Caco-2 (cell line): ENCODE measurements around the gene SCRN1. TPM values are rescaled to one million over a fixed set of nuclear protein-coding genes. Genes with fewer than 3 reads are reported as not detected.

ENCODE experiments used
- BruUV-seq: library from RNA; stranded (reverse); fragments of 400-500 nt; replicated peaks from 2 replicates; lab custom pipeline; 2021; lab: Mats Ljungman, UMichigan
- CTCF ChIA-PET: fragments of 300-600 bp; sonication (Branson Sonifier 250); formaldehyde crosslinking; loops from one replicate; lab custom pipeline; 2022; ENCODE audit warnings: antibody characterized with exemption; lab: Charles Lee
- POLR2A ChIA-PET: fragments of 300-600 bp; sonication (Branson Sonifier 250); formaldehyde crosslinking; loops from one replicate; lab custom pipeline; 2022; ENCODE audit warnings: antibody characterized with exemption; lab: Charles Lee
- DNase-seq, 2 experiments: peaks; one replicate each; pipeline versions ENCODE4 v3.0.0 to v3.0.0-alpha.2; 2020 to 2022
- H3K27me3 ChIP-seq: replicated peaks from 2 replicates; pipeline ENCODE4 v1.6.0; 2011; ENCODE audit warnings: low read length; ENCODE audit not compliant: control insufficient read depth, insufficient read depth
- H3K36me3 ChIP-seq: 2 replicates; pipeline ENCODE4 v1.5.1; 2011; ENCODE audit warnings: low read length; ENCODE audit not compliant: control insufficient read depth, insufficient read depth
- H3K4me1 ChIP-seq: fragments of 250-450 bp; sonication (Bioruptor Pico); 2 replicates; pipeline ENCODE4 v1.5.1; 2020; ENCODE audit warnings: mild to moderate bottlenecking
- H3K4me3 ChIP-seq: 2 replicates; pipeline ENCODE4 v1.5.1; 2011; ENCODE audit warnings: low read depth, mild to moderate bottlenecking, control low read depth, low read length
- H3K9me3 ChIP-seq: fragments of 250-450 bp; sonication (Bioruptor Pico); 2 replicates; pipeline ENCODE4 v1.5.1; 2020; ENCODE audit warnings: mild to moderate bottlenecking, moderate library complexity
- H3K27ac Mint-ChIP-seq: one replicate; pipeline ENCODE4 v1.8.0; 2022; ENCODE audit warnings: mixed read lengths; ENCODE audit not compliant: unreplicated experiment
- H3K27me3 Mint-ChIP-seq: one replicate; pipeline ENCODE4 v1.8.0; 2022; ENCODE audit warnings: mixed read lengths; ENCODE audit not compliant: insufficient read depth, unreplicated experiment
- H3K36me3 Mint-ChIP-seq: one replicate; pipeline ENCODE4 v1.8.0; 2022; ENCODE audit warnings: mild to moderate bottlenecking, mixed read lengths; ENCODE audit not compliant: insufficient read depth, unreplicated experiment
- H3K4me1 Mint-ChIP-seq: one replicate; pipeline ENCODE4 v1.8.0; 2022; ENCODE audit warnings: low read depth, mixed read lengths; ENCODE audit not compliant: unreplicated experiment
- H3K4me3 Mint-ChIP-seq: one replicate; pipeline ENCODE4 v1.8.0; 2022; ENCODE audit warnings: mild to moderate bottlenecking, moderate library complexity, mixed read lengths; ENCODE audit not compliant: unreplicated experiment
- H3K9me3 Mint-ChIP-seq: one replicate; pipeline ENCODE4 v1.8.0; 2022; ENCODE audit warnings: mixed read lengths; ENCODE audit not compliant: unreplicated experiment
- intact Hi-C: fragments of 100-400 bp; cut with micrococcal nuclease; formaldehyde crosslinking; loops from one replicate; pipeline ENCODE4 v1.10.0; 2022; ENCODE audit not compliant: unreplicated experiment
- total RNA-seq: library from RNA; stranded (reverse); gene quantifications from 2 replicates; pipeline ENCODE4 v1.2.3, GENCODE V29; 2022
- TF ChIP-seq, protein P1 (sequence below), 2 experiments: fragments of 200-600 bp in 1 of 2; IDR thresholded peaks; 1 replicate in 1 of 2; 2 replicates in 1 of 2; pipeline versions ENCODE4 v1.5.1 to v1.8.0; 2011 to 2022; ENCODE audit warnings: antibody characterized with exemption in 1 of 2, control low read depth in 1 of 2, inconsistent platforms in 1 of 2, low read depth in 1 of 2, low read length in 1 of 2, mild to moderate bottlenecking in 1 of 2, moderate library complexity in 1 of 2; ENCODE audit not compliant: insufficient read depth in 1 of 2, severe bottlenecking in 1 of 2, unreplicated experiment in 1 of 2

SCRN1 gene
- total RNA-seq, 1 experiment from 2014 or later, result 92.9 TPM

GRCh38 chr7:30019387-30019786 is 29.8 kb upstream of the SCRN1 start:
- Mint-ChIP-seq H3K36me3 (peaks cover 10% of the 10 kb centered on the region), H3K27me3 (no peaks in the 10 kb centered on the region), H3K27ac (no peak overlapping the region), H3K9me3 (no peaks in the 10 kb centered on the region), H3K4me1 (no peaks in the 10 kb centered on the region), H3K4me3 (no peak overlapping the region)
- POLR2A ChIA-PET, result no interaction called here
- Histone ChIP-seq H3K27me3 (no peaks in the 10 kb centered on the region), H3K9me3 (no peaks in the 10 kb centered on the region), H3K36me3 (no peaks in the 10 kb centered on the region), H3K4me3 (no peak overlapping the region), H3K4me1 (no peaks in the 10 kb centered on the region)
- CTCF ChIA-PET, result interaction anchor here (1.0 kb wide), 1 partner anchor 42 kb away, joined by 6 read pairs; no protein-coding TSS in a partner anchor
- no peak for DNase-seq
- no TSS peak for BruUV-seq
- TF ChIP-seq, protein P1, sequence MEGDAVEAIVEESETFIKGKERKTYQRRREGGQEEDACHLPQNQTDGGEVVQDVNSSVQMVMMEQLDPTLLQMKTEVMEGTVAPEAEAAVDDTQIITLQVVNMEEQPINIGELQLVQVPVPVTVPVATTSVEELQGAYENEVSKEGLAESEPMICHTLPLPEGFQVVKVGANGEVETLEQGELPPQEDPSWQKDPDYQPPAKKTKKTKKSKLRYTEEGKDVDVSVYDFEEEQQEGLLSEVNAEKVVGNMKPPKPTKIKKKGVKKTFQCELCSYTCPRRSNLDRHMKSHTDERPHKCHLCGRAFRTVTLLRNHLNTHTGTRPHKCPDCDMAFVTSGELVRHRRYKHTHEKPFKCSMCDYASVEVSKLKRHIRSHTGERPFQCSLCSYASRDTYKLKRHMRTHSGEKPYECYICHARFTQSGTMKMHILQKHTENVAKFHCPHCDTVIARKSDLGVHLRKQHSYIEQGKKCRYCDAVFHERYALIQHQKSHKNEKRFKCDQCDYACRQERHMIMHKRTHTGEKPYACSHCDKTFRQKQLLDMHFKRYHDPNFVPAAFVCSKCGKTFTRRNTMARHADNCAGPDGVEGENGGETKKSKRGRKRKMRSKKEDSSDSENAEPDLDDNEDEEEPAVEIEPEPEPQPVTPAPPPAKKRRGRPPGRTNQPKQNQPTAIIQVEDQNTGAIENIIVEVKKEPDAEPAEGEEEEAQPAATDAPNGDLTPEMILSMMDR (IDR thresholded peaks at IDR 0.05; ENCODE audit: insufficient read depth in 1 of 2, low read depth in 1 of 2, low read length in 1 of 2, severe bottlenecking in 1 of 2, unreplicated experiment in 1 of 2), result peak in 1 of 2 experiments; percentile 21
- intact Hi-C loops, result loop anchor here (1.0 kb wide), 1 partner anchor 43 kb away; no protein-coding TSS in a partner anchor

DNA sequence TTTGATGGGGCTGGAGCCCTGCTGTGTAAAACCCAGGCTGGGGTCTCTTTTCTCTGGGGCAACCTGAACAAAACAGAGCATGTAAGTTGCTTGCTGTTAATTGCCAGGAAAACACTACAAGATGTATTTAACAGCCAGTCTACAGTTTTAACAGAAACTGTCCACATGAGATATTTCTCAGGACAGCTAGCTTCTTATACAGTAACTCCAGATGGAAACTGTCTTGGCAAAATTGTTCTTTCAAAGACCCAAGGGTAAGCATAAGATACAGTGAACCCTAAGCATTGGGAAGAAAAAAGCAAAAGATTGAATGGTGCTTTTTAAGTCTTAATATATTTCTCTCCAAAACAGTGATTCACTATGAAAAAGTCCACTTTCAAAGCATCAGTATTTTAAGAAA is 28.9 kb upstream of the SCRN1 start:
- no peak for DNase-seq
- H3K27me3 ChIP-seq, result no peaks in the 10 kb centered on the region
- BruUV-seq, result no TSS peak
- CTCF ChIA-PET, result interaction anchor here (0.6 kb wide), 1 partner anchor 342 kb away, joined by 3 read pairs; no protein-coding TSS in a partner anchor
- H3K36me3 Mint-ChIP-seq, result peaks cover 10% of the 10 kb centered on the region
- H3K9me3 ChIP-seq, result no peaks in the 10 kb centered on the region
- no peak overlapping the region for H3K27ac Mint-ChIP-seq
- no peaks in the 10 kb centered on the region for H3K27me3 Mint-ChIP-seq
- no peaks in the 10 kb centered on the region for H3K9me3 Mint-ChIP-seq
- H3K4me1 Mint-ChIP-seq, result no peaks in the 10 kb centered on the region
- no peaks in the 10 kb centered on the region for H3K36me3 ChIP-seq
- TF ChIP-seq, protein P1 (IDR thresholded peaks at IDR 0.05; ENCODE audit: insufficient read depth in 1 of 2, low read depth in 1 of 2, low read length in 1 of 2, severe bottlenecking in 1 of 2, unreplicated experiment in 1 of 2), result no peak
- no peak overlapping the region for H3K4me3 ChIP-seq
- H3K4me3 Mint-ChIP-seq, result no peak overlapping the region
- POLR2A ChIA-PET, result no interaction called here
- no peaks in the 10 kb centered on the region for H3K4me1 ChIP-seq
- intact Hi-C loops, result no loop called here

DNA sequence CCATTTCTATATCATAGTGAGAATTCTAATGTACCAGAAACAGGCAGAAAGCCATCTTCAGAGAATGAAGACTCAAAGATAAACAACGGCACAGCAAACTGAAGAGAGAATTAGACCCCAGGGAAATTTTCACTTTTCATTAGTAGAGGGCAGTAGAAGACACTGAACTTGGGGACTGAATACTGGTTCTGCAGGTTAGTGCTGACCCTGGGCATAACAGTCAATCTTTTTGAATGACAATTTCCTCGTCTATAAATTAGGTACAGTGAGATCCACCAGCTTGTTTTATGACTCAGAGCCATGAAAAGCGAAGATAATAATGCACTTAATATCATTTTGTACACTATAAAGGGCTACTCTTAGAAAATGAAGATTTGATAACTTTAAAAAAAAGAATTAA is 23.2 kb upstream of the SCRN1 start:
- H3K4me1 Mint-ChIP-seq, result no peaks in the 10 kb centered on the region
- TF ChIP-seq, protein P1 (IDR thresholded peaks at IDR 0.05; ENCODE audit: insufficient read depth in 1 of 2, low read depth in 1 of 2, low read length in 1 of 2, severe bottlenecking in 1 of 2, unreplicated experiment in 1 of 2), result peak in 1 of 2 experiments; percentile 19
- BruUV-seq, result no TSS peak
- no peak for DNase-seq
- ChIA-PET CTCF (interaction anchor here (0.6 kb wide), 1 partner anchor 198 kb away, joined by 3 read pairs; no protein-coding TSS in a partner anchor), POLR2A (no interaction called here)
- no peaks in the 10 kb centered on the region for H3K27me3 Mint-ChIP-seq
- intact Hi-C loops, result loop anchor here (1.0 kb wide), 1 partner anchor 50 kb away; no protein-coding TSS in a partner anchor
- H3K27ac Mint-ChIP-seq, result no peak overlapping the region
- Histone ChIP-seq H3K9me3 (no peaks in the 10 kb centered on the region), H3K36me3 (no peaks in the 10 kb centered on the region), H3K4me1 (no peaks in the 10 kb centered on the region), H3K4me3 (no peak overlapping the region), H3K27me3 (no peaks in the 10 kb centered on the region)
- H3K4me3 Mint-ChIP-seq, result no peak overlapping the region
- H3K36me3 Mint-ChIP-seq, result no peaks in the 10 kb centered on the region
- H3K9me3 Mint-ChIP-seq, result no peaks in the 10 kb centered on the region
